WERI-Rb-1 (cell line): ENCODE data around the gene CLEC18A.
A peak's percentile ranks its signal among the peaks of the same experiment; 100 is the strongest.
"Not testable (repeated sequence)": the region's sequence is repeated elsewhere in the genome, so short reads cannot be mapped to it uniquely, and the experiment has no call there.

Source experiments
- DNase-seq: peaks from one replicate; pipeline ENCODE4 v3.0.0-alpha.2; 2020
- H3K27ac ChIP-seq: fragments of 250-450 bp; sonication (Bioruptor Pico); 2 replicates; pipeline ENCODE4 v1.5.1; 2020; ENCODE audit warnings: mild to moderate bottlenecking, moderate library complexity
- H3K27me3 ChIP-seq: fragments of 250-450 bp; sonication (Bioruptor Pico); 2 replicates; pipeline ENCODE4 v1.5.1; 2021; ENCODE audit warnings: mild to moderate bottlenecking, low read depth, moderate library complexity; ENCODE audit not compliant: insufficient read depth, severe bottlenecking
- H3K36me3 ChIP-seq: fragments of 250-450 bp; sonication (Bioruptor Pico); 2 replicates; pipeline ENCODE4 v1.5.1; 2020; ENCODE audit warnings: mild to moderate bottlenecking, moderate library complexity
- H3K4me3 ChIP-seq: 2 replicates; pipeline ENCODE4 v1.5.1; 2011; ENCODE audit warnings: low read depth, mild to moderate bottlenecking, control low read depth, low read length
- H3K9me3 ChIP-seq: fragments of 250-450 bp; sonication (Bioruptor Pico); 2 replicates; pipeline ENCODE4 v1.5.1; 2021; ENCODE audit warnings: mild to moderate bottlenecking, moderate library complexity; ENCODE audit not compliant: severe bottlenecking

The CLEC18A gene

DNA sequence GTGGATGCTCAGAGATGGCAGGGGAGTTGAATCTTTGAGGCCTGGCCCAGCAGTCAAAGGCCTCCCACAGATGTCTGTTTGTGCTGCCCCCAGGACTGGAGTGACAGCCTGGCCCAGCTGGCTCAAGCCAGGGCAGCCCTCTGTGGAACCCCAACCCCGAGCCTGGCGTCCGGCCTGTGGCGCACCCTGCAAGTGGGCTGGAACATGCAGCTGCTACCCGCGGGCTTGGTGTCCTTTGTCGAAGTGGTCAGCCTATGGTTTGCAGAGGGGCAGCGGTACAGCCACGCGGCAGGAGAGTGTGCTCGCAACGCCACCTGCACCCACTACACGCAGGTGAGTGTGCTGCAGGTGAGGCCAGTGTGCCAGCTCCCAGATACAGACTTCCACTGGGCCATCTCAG, 3.1 kb downstream of the CLEC18A start:
- DNase-seq, H3K4me3 ChIP-seq, H3K36me3 ChIP-seq, H3K27me3 ChIP-seq, H3K27ac ChIP-seq, H3K9me3 ChIP-seq: not testable (repeated sequence)

DNA sequence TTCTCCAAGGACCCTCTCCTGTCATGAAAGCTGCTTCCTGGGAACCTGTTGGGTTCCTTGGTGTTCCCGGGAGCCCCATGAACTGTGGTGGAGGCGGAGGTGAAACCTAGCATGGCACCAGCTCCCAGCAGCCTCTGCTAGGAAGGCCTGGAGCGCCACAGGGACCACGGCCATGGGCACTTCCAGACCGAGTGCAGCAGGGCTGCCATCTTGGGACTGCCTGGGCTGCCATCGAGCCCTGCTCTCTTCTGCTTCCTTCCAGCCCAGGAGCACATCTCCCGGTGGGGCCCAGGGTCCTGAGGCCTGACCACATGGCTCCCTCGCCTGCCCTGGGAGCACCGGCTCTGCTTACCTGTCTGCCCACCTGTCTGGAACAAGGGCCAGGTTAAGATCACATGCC, 12.2 kb downstream of the CLEC18A start:
- DNase-seq, H3K9me3 ChIP-seq, H3K27me3 ChIP-seq: not testable (repeated sequence)

DNA sequence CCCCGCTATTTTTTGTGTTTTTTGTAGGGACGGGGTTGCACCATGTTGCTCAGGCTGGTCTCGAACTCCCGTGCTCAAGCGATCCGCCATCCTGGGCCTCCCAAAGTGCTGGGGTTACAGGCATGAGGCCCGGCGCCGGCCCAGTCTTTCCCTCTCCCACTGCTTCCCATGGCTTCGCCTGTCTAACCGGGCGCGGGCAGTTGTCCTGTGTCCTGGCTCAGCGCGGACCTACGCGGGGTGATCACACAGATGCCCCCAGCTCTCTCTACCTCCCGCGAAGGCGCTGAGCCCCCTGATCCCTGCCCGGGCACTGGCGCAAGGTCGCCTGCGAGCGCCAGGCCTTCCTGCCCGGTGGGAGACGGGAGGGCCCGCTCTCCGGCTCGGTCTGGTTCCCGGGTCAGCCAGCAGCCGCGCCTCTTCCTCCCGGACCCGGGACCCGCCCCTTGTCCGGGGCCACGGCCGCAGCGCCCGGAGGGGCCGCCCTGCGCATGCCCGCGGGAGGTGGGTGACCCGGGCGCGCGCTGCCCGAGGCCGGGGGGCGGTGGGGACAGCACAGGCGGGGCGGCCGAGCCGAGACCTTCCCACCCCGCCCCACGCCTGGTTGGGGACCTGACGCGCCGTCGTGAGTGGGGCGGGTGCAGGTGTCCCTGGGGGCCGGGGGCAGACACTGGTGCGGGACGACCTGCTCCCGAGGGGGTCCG, 14.0 kb downstream of the CLEC18A start:
- H3K9me3 ChIP-seq, H3K4me3 ChIP-seq, H3K36me3 ChIP-seq, H3K27me3 ChIP-seq, H3K27ac ChIP-seq: not testable (repeated sequence)
- DNase-seq = peak; percentile 40

More for the DNA sequence above, 12.2 kb downstream of the CLEC18A start:
- H3K4me3 ChIP-seq, H3K27ac ChIP-seq, H3K36me3 ChIP-seq: not testable (repeated sequence)

DNA sequence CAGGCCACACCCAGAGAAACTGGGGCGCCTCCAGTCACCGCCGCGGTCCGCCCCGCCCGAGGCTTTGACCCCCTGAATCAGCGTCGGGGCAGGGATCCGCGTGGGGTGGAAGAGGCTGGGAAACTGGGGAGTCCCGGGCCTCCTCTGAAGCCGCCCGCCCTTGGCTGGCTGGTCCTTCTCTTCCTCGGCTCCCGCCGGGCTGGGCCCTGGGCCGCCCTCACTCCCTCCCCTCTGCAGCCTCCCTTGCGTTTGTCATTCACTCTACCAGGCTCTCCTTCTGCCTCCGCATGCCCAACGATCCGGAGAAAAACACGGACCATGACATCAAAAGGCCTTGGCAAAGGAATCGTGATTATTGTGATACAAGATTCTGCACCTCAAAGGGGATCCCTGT, 14.5 kb downstream of the CLEC18A start:
- H3K27ac ChIP-seq, H3K4me3 ChIP-seq, H3K36me3 ChIP-seq, H3K27me3 ChIP-seq, DNase-seq, H3K9me3 ChIP-seq: not testable (repeated sequence)

DNA sequence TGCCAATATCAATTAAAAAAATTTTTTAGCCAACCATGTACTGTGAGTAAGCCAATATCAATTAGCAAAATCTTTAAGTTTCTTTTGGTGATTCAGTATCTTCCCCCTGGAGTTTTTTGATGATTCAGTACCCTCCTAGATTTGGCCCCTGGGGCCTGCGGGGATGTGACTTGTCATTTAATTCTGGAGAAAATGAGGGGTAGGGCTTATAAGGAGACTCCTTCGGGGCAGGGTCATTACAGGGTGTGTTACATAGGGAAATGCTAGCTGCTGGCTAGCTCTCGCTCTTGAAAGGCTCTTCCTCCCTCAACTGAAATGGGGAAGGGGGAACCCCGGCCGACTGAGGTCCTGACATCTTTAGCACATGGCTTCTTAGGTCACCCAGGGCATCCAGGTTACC, 16.6 kb downstream of the CLEC18A start:
- H3K36me3 ChIP-seq, H3K9me3 ChIP-seq, DNase-seq, H3K27ac ChIP-seq, H3K27me3 ChIP-seq, H3K4me3 ChIP-seq: not testable (repeated sequence)

DNA sequence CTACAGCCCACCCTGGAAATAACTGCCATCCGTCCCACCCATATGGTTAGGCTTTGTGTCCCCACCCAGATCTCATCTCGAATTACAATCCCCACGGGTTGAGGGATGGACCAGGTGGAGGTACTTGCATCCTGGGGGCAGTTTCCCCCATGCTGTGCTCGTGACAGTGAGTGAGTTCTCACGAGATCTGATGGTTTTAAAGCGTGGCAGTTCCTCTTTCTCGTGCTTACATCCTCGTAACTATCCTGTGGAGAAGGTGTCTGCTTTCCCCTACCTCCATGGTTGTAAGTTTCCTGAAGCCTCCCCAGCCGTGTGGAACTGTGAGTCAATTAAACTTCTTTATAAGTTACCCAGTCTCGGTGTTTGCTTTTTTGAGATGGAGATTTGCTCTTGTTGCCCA, 17.0 kb downstream of the CLEC18A start:
- H3K36me3 ChIP-seq, H3K9me3 ChIP-seq, DNase-seq, H3K4me3 ChIP-seq, H3K27ac ChIP-seq, H3K27me3 ChIP-seq: not testable (repeated sequence)

DNA sequence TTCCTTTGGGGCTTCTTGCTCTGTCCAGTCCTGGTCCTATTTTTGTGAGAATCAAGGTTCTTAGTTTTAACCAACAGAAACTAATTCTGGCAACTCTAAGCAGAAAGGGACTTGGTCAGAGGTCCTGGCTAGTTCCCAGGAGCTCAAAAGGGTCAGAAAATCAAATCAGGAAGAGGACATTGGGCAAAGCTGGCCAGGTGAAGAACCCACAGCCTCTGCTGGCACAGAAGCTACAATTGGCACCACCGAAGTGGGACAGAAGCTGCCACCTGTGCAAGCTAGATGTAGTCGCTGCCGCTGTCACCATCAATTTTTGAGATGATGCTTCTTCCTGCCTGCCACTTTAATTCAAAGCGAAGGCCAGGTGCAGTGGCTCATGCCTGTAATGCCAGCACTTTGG, 18.5 kb downstream of the CLEC18A start:
- not testable (repeated sequence) for DNase-seq, H3K4me3 ChIP-seq, H3K27me3 ChIP-seq, H3K9me3 ChIP-seq, H3K36me3 ChIP-seq, H3K27ac ChIP-seq

DNA sequence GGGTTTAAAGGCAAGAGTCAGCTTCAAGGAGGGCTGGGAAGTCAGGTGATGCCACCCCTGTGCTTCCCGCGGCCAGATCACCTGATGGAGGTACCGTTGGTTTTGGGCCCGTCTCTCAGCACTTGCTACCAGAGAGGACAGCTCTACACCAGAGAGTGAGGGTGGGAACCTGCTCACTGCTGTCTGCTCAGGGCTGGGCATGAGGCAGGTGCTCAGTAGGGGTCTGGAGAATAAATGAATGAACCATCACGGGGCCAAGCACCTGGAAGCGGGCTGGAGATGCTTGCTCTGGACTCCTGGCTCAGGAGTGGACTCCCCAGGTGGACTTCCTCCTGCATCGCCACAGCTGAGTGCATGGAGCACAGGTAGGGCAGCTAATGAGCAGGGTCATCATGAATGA, 21.0 kb downstream of the CLEC18A start:
- DNase-seq, H3K9me3 ChIP-seq, H3K36me3 ChIP-seq, H3K27me3 ChIP-seq, H3K4me3 ChIP-seq, H3K27ac ChIP-seq: not testable (repeated sequence)

DNA sequence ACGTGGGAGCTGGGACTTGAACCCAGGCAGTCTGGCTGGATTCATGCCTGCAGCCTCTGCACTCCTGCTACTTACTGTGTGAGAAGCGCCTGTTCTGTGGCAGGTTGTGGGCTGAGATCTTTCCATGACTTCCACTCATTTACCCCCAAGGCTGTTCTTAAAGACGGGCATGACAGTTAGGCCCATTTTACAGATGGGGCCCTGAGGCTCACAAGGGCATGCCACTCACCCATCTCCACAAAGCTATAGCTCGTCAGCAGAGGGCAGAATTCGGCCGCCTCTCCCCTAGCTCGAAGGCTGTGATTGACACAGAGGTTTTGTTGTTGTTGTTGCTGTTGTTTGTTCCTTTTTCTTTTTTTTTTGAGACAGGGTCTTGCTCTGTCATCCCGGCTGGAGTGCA, 21.8 kb downstream of the CLEC18A start:
- H3K36me3 ChIP-seq, H3K27ac ChIP-seq, H3K27me3 ChIP-seq, H3K9me3 ChIP-seq, H3K4me3 ChIP-seq, DNase-seq: not testable (repeated sequence)

DNA sequence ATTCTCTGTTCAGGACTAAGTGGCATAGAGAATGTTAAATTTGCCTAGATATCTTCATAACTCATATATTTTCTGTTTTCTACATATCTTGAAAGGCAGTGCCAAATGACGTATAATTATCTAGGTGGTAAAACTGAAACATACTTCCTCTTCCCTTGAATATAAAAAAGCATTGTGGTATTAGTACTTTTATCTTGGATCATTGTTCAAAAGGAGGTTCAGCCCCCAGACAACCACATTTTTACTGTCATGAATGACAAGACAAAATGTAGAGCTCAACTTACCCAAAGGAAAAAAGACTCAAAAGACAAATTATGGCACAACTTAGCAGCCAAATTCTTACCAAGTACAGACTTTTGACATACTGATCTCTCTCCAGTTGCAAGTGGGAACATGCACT, 34.1 kb downstream of the CLEC18A start:
- not testable (repeated sequence) for DNase-seq, H3K9me3 ChIP-seq, H3K4me3 ChIP-seq, H3K27ac ChIP-seq, H3K27me3 ChIP-seq, H3K36me3 ChIP-seq

DNA sequence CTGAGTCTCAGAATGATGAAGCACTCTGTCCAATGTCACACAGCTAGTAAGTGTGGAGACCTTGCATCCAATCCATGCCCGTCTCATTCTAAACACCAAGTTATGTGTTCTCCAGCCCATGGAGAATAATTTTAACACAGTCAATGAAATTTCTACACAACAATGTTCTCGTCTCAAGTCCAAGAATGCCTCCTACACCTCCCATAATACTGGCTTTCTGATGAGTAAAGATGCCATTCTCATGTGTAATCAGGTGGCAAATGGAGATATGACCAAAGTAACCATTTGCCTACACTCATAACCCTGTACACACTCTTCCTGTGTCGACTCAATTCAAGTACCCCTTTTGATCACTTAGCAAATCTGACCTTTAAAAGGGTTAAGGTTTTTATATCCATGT, 46.8 kb downstream of the CLEC18A start:
- not testable (repeated sequence) for H3K27me3 ChIP-seq, DNase-seq, H3K27ac ChIP-seq, H3K36me3 ChIP-seq, H3K9me3 ChIP-seq, H3K4me3 ChIP-seq

DNA sequence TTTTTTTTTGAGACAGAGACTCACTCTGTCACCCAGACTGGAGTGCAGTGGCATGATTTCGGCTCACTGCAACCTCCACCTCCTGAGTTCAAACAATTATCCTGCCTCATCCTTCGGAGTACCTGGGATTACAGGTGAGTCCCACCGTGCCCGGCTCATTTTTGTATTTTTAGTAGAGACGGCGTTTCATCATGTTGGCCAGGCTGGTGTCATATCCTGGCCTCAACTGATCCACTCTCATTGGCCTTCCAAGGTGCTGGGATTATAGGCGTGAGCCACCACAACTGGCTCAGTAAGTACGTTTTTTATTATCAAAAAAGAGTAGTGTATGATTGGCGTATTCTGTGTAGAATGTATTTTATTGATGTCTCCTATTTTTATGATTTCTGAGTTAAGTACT, 48.7 kb downstream of the CLEC18A start:
- not testable (repeated sequence) for H3K9me3 ChIP-seq, DNase-seq, H3K4me3 ChIP-seq, H3K36me3 ChIP-seq, H3K27me3 ChIP-seq, H3K27ac ChIP-seq

DNA sequence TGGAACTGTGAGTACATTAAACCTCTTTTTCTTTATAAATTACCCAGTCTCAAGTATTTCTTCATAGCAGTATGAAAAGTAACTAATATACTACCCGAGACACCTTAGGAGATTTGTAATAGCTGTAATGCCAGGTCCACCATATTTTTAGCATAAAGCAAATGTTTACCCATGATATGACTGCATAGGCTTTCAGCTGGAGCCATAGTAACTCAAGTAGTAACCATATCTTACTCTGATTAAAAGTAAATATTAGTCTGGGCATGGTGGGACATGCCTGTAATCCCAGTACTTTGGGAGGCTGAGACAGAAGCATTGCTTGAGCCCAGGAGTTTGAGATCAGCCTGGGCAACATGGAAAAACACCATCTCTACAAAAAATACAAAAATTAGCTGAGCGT, 52.4 kb downstream of the CLEC18A start:
- H3K36me3 ChIP-seq, H3K9me3 ChIP-seq, H3K4me3 ChIP-seq, DNase-seq, H3K27ac ChIP-seq, H3K27me3 ChIP-seq: not testable (repeated sequence)

DNA sequence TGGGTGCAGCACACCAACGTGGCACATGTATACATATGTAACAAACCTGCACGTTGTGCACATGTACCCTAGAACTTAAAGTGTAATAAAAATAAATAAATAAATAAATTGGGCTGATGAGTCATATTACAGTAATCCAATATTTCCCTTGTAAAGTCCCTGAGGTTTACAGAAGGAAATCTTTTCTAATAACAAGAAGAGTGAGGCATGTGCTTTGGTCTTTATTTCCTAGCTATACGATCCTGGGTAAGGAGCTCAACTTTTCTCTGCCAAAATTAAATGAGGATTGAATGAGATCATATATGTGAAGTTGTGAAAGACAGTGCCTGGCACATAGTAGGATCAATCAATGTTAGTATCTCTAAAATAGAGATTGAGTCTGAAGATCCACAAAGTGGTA, 57.5 kb downstream of the CLEC18A start:
- not testable (repeated sequence) for H3K36me3 ChIP-seq, H3K4me3 ChIP-seq, H3K27ac ChIP-seq, H3K9me3 ChIP-seq, H3K27me3 ChIP-seq, DNase-seq

DNA sequence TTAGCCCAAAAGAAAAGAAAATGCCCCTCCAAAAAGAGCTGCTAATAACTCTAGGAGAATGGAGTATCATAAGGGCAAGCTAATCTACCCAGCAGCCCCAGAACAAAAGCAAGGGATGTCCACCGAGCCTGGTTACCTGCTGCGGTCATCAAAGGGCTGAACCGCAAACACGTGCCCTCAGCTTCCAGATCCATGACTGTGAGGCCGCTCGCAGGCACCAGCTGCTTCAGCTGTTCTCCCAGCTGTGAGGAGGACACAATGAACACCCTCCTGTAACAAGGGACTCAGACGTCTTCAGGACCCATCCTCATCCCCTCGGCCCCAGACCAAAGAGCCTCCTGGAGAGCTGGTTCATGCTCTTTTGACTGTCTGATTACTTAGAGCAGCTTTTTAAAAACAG, 59.5 kb downstream of the CLEC18A start:
- not testable (repeated sequence) for H3K27me3 ChIP-seq, H3K27ac ChIP-seq, H3K36me3 ChIP-seq, DNase-seq, H3K9me3 ChIP-seq, H3K4me3 ChIP-seq

DNA sequence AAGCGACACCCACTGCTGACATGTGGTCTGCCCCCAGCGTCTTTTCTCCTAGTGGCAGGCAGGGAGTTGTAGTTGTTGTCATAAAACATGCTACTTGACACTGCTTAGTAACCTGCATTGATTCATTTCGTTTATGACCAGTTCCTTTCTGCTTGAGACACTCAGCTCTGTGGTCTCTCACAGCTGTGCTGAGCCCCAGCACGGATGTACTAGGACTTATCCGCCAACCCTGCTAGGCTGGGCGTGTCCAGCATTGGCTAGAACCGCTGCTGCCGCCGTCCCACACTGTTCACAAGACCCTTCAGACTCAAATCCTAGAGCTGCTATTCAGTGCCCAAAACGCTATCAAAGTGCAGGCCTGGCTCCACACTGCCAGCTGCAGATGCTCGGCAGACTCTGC, 60.0 kb downstream of the CLEC18A start:
- H3K9me3 ChIP-seq, DNase-seq, H3K27ac ChIP-seq, H3K27me3 ChIP-seq, H3K36me3 ChIP-seq, H3K4me3 ChIP-seq: not testable (repeated sequence)
